Nephron (organoid): ENCODE measurements around the gene TCF12.
A peak's percentile ranks its signal among the peaks of the same experiment; 100 is the strongest.

Experiments used
- H3K27ac Mint-ChIP-seq, 3 experiments: 2 replicates each; pipeline ENCODE4 v1.8.0; 2020; ENCODE audit warnings: mixed read lengths in 3 of 3, mild to moderate bottlenecking in 2 of 3, moderate library complexity in 1 of 3
- H3K27me3 Mint-ChIP-seq: 2 replicates; pipeline ENCODE4 v1.8.0; 2021; ENCODE audit warnings: low read depth, mild to moderate bottlenecking, moderate library complexity, mixed read lengths
- H3K36me3 Mint-ChIP-seq: 2 replicates; pipeline ENCODE4 v1.8.0; 2020; ENCODE audit warnings: low read depth, mixed read lengths
- H3K4me1 Mint-ChIP-seq: 2 replicates; pipeline ENCODE4 v1.8.0; 2020; ENCODE audit warnings: mixed read lengths
- H3K4me3 Mint-ChIP-seq, 3 experiments: 2 replicates each; pipeline ENCODE4 v1.8.0; 2020; ENCODE audit warnings: mild to moderate bottlenecking in 3 of 3, mixed read lengths in 3 of 3, moderate library complexity in 2 of 3
- H3K9me3 Mint-ChIP-seq: 2 replicates; pipeline ENCODE4 v1.8.0; 2020; ENCODE audit warnings: mixed read lengths
- CTCF ChIP-seq, 3 experiments: fragments of 200-600 bp; sonication (generic); IDR thresholded peaks; one replicate each; pipeline ENCODE4 v1.5.0; 2021; ENCODE audit warnings: antibody characterized with exemption in 3 of 3; ENCODE audit not compliant: unreplicated experiment in 3 of 3

TCF12 gene

GRCh38 chr15:56917652-56918045, 795 bp upstream of the TCF12 start:
- no peaks in the 10 kb centered on the region for H3K27me3 Mint-ChIP-seq

GRCh38 chr15:56919031-56919608, 676 bp downstream of the TCF12 start:
- Mint-ChIP-seq H3K4me3 (peak overlapping the region; percentile 80 to 97 (median 93)), H3K4me1 (peaks cover 49% of the 10 kb centered on the region), H3K27me3 (no peaks in the 10 kb centered on the region), H3K36me3 (peaks cover 65% of the 10 kb centered on the region), H3K9me3 (peaks cover 13% of the 10 kb centered on the region), H3K27ac (peak overlapping the region in 2 of 3 experiments; percentile 97)
- TF ChIP-seq CTCF (IDR thresholded peaks at IDR 0.05; ENCODE audit: unreplicated experiment in 3 of 3) = no peak

More at GRCh38 chr15:56917652-56918045, 795 bp upstream of the TCF12 start:
- TF ChIP-seq CTCF (IDR thresholded peaks at IDR 0.05; ENCODE audit: unreplicated experiment in 3 of 3) = no peak
- H3K4me3 Mint-ChIP-seq = peak overlapping the region; percentile 84 to 89 (median 88)
- H3K9me3 Mint-ChIP-seq = peaks cover 13% of the 10 kb centered on the region
- H3K36me3 Mint-ChIP-seq = peaks cover 59% of the 10 kb centered on the region
- H3K4me1 Mint-ChIP-seq = peaks cover 41% of the 10 kb centered on the region
- peak overlapping the region; percentile 73 to 97 (median 85) for H3K27ac Mint-ChIP-seq

- Mint-ChIP-seq H3K9me3 (peaks cover 13% of the 10 kb centered on the region), H3K36me3 (peaks cover 66% of the 10 kb centered on the region), H3K27me3 (no peaks in the 10 kb centered on the region), H3K4me1 (peaks cover 51% of the 10 kb centered on the region), H3K27ac (peak overlapping the region; percentile 96 to 97 (median 97)), H3K4me3 (peak overlapping the region; percentile 93 to 97 (median 94))
- TF ChIP-seq CTCF (IDR thresholded peaks at IDR 0.05; ENCODE audit: unreplicated experiment in 3 of 3) = no peak
Observed at GRCh38 chr15:56919609-56920366, 1.3 kb downstream of the TCF12 start.

GRCh38 chr15:56920367-56920627, 1.9 kb downstream of the TCF12 start:
- peak overlapping the region; percentile 93 to 97 (median 94) for H3K4me3 Mint-ChIP-seq
- H3K9me3 Mint-ChIP-seq = peaks cover 13% of the 10 kb centered on the region
- peak overlapping the region; percentile 96 to 97 (median 97) for H3K27ac Mint-ChIP-seq
- no peaks in the 10 kb centered on the region for H3K27me3 Mint-ChIP-seq
- TF ChIP-seq CTCF (IDR thresholded peaks at IDR 0.05; ENCODE audit: unreplicated experiment in 3 of 3) = no peak
- H3K36me3 Mint-ChIP-seq = peaks cover 64% of the 10 kb centered on the region
- peaks cover 51% of the 10 kb centered on the region for H3K4me1 Mint-ChIP-seq

- Mint-ChIP-seq H3K9me3 (no peaks in the 10 kb centered on the region), H3K27ac (peak overlapping the region in 1 of 3 experiments; percentile 1), H3K4me3 (peak overlapping the region; percentile 33 to 72 (median 35)), H3K27me3 (no peaks in the 10 kb centered on the region), H3K4me1 (peaks cover 61% of the 10 kb centered on the region), H3K36me3 (peaks cover 61% of the 10 kb centered on the region)
- TF ChIP-seq CTCF (IDR thresholded peaks at IDR 0.05; ENCODE audit: unreplicated experiment in 3 of 3) = no peak
Observed at GRCh38 chr15:56923174-56923591, 4.7 kb downstream of the TCF12 start.

GRCh38 chr15:56927816-56928215, 9.4 kb downstream of the TCF12 start:
- peaks cover 66% of the 10 kb centered on the region for H3K36me3 Mint-ChIP-seq
- no peaks in the 10 kb centered on the region for H3K27me3 Mint-ChIP-seq
- H3K9me3 Mint-ChIP-seq = no peaks in the 10 kb centered on the region
- TF ChIP-seq CTCF (IDR thresholded peaks at IDR 0.05; ENCODE audit: unreplicated experiment in 3 of 3) = no peak
- no peak overlapping the region for H3K27ac Mint-ChIP-seq
- H3K4me3 Mint-ChIP-seq = no peak overlapping the region
- peaks cover 63% of the 10 kb centered on the region for H3K4me1 Mint-ChIP-seq
